Renal pelvis (tissue), 4 donors: Measurements from ENCODE around the gene TRRAP. TPM values are rescaled to one million over a fixed set of nuclear protein-coding genes. Genes with fewer than 3 reads are reported as not detected.
"Not testable (repeated sequence)": the region's sequence is repeated elsewhere in the genome, so short reads cannot be mapped to it uniquely, and the experiment has no call there.

Experiments
- DNase-seq: peaks from one replicate; pipeline ENCODE4 v3.0.0-alpha.2; 2013
- polyA plus RNA-seq, 3 donors: library from polyadenylated mRNA; unstranded; fragments of 120-200 nt; gene quantifications; one replicate each; pipeline ENCODE4 v1.2.1, GENCODE V29; 2013; ENCODE audit not compliant: insufficient read length in 3 of 3

The TRRAP gene
- polyA plus RNA-seq, 3 donors = 42.0 to 49.6 (median 46.3) TPM

- DNase-seq = no peak
Measured at GRCh38 chr7:99027841-99028240, 149.5 kb downstream of the TRRAP start.

DNA sequence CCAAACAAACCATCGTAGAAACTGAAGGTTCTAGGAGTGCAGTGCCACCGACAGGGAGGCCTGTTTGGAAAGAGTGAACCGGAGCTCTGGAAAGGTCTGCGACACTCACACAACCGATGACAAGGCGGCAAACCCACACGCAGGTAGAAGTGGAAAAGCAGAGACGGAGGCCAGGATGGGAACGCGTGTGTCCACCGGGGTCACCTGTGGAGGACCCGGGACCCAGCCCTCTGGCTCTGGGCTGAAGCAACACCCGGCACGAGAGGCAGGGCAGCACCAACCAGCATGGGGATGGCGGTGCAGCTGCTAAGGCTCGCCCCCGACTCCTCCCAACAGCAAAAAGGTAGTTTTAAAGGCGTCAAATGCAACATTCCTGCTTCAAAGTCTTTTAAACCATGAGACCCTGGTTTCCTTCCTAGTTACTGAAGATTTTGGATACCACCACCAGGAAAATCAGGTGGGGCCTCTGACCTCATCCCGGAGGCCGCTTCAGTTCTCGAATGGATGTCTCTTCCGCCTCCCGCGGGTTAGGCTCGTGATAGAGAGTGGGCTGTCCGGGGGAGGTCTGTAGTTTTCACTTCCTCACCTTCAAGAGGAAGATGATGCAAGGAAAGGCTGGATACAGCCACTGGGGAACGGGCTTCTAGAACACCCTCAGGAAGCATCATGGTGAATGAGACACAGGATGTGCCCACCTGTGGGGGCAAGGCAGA lies 150.1 kb downstream of the TRRAP start:
- no peak for DNase-seq

DNA sequence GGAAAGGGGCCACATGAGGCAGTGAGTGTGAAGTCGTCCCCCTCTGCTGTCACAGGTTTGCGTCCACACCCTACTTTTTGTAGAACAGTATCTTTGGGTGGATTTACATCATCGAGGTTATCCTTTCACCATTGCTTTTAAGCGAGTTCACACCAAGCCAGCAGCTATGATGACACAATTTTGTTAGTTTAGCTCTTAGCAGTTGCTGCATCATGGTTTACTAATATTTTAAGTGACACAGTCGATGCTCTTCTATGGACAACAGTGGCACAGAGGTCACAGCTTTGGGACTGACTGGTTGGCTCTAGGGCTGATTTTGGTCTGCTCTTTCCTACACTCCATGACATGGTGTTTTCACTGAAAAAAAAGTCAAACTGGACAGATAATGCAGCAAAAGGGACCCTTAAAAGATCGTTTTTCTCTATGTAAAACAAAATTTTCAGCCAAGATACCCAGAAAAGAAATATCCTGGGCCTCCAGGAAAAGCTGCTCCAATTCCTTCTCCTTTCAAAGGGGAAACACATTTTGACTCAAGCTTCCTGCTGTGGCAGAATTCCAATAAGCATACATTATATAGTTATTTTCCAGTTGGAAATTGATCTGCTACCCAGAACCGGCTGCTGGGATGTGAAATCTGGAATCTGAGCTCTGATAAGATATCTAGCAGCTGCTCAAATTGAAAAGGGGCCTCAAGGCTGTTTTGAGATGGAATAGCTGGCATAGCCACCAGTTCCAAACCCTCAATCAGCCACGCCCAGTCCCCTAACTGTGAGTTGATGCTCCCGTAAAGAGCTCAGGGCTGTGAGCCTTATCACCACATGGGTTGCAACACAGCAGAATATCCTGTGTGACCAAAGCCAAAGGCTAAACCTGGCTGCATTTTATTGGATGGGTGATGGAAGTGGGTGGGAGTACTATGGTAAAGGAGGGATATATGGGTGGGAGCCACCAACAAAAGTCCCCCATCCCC lies 151.4 kb downstream of the TRRAP start:
- DNase-seq = no peak

DNA sequence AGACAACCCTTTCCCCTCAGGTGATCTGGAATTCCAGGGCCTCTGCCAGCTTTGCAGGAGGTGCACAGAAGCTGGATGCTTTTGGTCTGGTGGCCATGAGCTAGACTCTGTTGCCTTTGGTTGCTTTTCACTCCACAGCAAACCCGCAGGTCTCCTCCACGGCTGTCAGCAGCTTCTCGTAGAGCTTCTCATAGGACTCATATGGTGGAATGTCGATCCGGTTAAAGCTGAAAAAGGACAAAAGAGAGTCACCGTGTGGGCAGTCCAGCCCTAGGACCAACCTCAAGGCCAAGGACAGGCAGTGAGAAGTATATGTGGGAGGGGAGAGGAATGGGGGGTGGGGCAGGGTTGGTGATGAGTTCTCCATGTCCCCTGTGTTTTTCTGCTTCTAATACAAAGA lies 152.1 kb downstream of the TRRAP start:
- no peak for DNase-seq

GRCh38 chr7:99030951-99031350 lies 152.6 kb downstream of the TRRAP start:
- DNase-seq = no peak

- DNase-seq = no peak
Measured at GRCh38 chr7:99031496-99031895, 153.2 kb downstream of the TRRAP start.

- DNase-seq = no peak
Measured at GRCh38 chr7:99032928-99033327, 154.6 kb downstream of the TRRAP start.

- DNase-seq = no peak
Measured at GRCh38 chr7:99033765-99034164, 155.4 kb downstream of the TRRAP start.

GRCh38 chr7:99034932-99035722 lies 156.8 kb downstream of the TRRAP start:
- no peak for DNase-seq

- no peak for DNase-seq
Measured at GRCh38 chr7:99035723-99036545, 157.6 kb downstream of the TRRAP start.

DNA sequence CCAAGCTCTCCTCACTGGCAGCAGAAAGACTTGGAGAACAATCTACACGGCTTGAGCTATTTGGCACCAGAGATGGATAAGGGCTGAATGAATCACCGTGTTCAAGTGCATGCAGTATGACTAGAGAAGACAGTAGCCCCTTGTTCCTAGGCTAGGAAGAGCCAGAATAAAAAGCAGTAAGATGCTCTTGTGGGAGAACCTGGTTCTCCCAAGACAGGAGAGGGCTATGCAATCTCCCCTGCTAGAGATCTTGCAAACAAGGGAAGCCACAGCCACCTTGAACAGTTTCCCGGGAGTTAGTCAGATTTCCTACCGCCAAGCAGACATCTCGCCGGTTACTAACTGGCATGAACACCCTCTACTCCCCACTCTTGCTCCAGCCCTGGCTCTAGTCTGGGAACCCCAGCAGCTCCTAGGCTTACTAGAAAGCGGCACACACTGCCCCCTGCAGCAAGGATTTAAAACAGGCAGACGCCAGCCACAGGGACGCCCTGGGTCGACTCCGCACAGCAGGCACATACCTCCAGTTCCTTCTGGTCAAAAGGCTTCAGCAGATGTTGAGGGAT lies 158.3 kb downstream of the TRRAP start:
- DNase-seq = no peak

GRCh38 chr7:99037327-99037940 lies 159.1 kb downstream of the TRRAP start:
- DNase-seq = no peak

- DNase-seq = no peak
Measured at GRCh38 chr7:99038086-99038855, 159.9 kb downstream of the TRRAP start.

GRCh38 chr7:99039384-99039891 lies 161.1 kb downstream of the TRRAP start:
- DNase-seq = no peak

DNA sequence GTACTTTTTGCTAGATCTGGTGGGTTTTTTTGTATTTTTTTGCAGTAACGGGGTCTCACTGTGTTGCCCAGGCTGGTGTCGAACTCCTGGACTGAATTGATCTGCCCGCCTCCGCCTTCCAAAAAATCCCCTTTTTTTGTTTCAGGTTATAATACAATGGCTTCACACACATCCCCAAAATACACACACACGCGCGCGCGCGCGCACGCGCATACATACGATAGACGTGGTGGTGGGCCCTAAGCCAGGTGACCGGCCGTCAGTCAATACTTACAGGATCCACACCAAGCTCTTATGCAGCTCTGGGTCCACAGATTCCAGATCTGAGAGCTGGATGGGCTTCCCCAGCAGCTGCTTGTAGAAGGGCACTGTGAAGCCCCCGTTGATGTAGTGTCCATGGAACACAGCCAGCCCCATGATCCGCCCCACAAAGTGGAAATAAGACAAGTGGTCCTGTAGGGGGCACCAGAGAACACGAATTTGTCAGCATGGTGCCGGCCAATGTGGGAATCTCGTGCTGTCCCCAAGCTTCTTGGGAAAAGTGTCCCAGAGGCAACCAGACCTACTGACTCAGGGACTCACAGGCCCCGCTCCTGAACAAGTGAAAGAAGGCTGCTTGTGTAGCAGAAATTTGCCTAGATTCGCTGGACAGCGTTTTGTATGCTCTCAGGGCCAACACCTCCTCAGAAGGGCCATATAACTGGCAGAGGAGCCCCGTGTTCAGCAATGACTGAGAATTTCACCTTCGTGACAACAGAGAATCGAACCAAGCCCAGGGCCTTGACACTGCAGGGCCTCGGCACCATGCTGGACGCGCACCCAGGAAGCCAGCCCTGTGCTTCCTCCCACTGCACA lies 162.0 kb downstream of the TRRAP start:
- DNase-seq = peak; percentile 88

DNA sequence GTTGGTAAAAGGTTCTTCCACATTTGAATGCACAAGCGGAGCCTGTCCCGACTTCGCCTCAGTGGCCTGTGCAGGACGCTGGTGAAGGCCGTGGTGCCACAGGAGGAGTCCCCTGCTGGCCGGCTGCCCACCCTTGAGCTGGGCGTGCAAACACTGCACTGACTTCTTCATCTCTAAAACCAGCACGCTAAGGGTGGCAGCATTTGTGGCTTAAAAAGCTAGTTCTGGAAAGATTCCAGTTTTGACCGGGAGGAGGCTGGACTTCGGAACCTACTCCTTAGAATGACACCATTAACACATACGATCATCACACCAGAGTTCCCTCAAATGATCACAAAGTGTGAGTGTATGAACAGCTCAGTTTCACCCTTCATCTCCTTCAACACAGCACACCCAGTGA lies 163.2 kb downstream of the TRRAP start:
- no peak for DNase-seq

DNA sequence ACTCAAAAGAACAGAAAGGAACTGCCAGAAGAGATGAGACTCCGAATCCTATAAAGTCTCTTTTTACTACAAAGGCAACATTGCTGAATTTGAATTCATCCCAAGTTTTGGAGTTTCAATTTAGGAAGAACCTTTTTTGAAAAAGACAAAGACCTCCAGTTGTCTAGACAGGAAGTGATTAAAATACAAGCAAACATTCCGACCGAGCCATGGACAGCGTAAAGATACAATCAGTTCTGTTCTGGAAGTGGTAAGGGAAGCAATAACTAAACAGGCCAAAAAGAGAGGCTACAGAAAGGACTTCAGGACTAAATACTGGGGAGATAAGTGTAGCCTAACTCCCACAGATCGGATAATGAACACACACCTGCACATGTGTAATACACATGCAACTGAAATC lies 164.6 kb downstream of the TRRAP start:
- no peak for DNase-seq

DNA sequence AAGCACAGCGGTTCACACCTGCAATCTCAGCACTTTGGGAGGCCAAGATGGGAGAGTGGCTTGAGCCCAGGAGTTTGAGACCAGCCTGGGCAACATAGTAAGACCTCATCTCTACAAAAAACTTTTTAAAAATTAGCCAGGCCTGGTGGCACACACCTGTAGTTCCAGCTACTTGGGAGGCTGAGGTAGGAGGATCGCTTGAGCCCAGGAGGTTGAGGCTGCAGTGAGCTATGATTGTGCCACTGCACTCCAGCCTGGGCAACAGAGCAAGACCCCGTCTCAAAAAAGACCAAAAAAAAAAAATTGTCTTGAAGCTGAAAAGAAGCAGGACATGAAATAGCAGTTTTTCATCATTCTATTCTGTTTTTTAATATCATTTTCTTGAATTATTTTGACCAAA lies 166.5 kb downstream of the TRRAP start:
- not testable (repeated sequence) for DNase-seq
